GM21717 (cell line): ENCODE measurements around the gene CCDC194.
"Not testable (repeated sequence)": the region's sequence is repeated elsewhere in the genome, so short reads cannot be mapped to it uniquely, and the experiment has no call there.

Experiments
- ATAC-seq: cut with Tn5 transposase; IDR thresholded peaks from one replicate; pipeline ENCODE4 v1.9.1; 2021; ENCODE audit warnings: mild to moderate bottlenecking, moderate library complexity; ENCODE audit not compliant: unreplicated experiment

The CCDC194 gene

GRCh38 chr19:17378271-17378670 lies 15.7 kb downstream of the CCDC194 start:
- ATAC-seq, result no peak

GRCh38 chr19:17376935-17377600 lies 16.9 kb downstream of the CCDC194 start, which contains the start of gene PLVAP:
Gene PLVAP (minus strand): TSS chr19:17377342. CDS start chr19:17377288, 54 bp downstream.
- no peak for ATAC-seq

GRCh38 chr19:17370026-17370587 lies 23.9 kb downstream of the CCDC194 start:
- ATAC-seq, result peak; percentile 71

GRCh38 chr19:17365361-17365760 lies 28.6 kb downstream of the CCDC194 start:
- ATAC-seq, result no peak

- not testable (repeated sequence) for ATAC-seq
Measured at GRCh38 chr19:17363852-17364605, 30.0 kb downstream of the CCDC194 start.

- ATAC-seq, result no peak
Measured at GRCh38 chr19:17359905-17360800, 33.8 kb downstream of the CCDC194 start.

GRCh38 chr19:17358395-17358794 lies 35.6 kb downstream of the CCDC194 start:
- ATAC-seq, result no peak

GRCh38 chr19:17357724-17358123 lies 36.3 kb downstream of the CCDC194 start:
- no peak for ATAC-seq

GRCh38 chr19:17357078-17357666 lies 36.8 kb downstream of the CCDC194 start:
- ATAC-seq, result no peak

- no peak for ATAC-seq
Measured at GRCh38 chr19:17353386-17353785, 40.6 kb downstream of the CCDC194 start.

GRCh38 chr19:17352608-17353280 lies 41.3 kb downstream of the CCDC194 start:
- ATAC-seq, result no peak

GRCh38 chr19:17351815-17352435 lies 42.1 kb downstream of the CCDC194 start:
- ATAC-seq, result no peak

GRCh38 chr19:17348700-17349099 lies 45.3 kb downstream of the CCDC194 start:
- no peak for ATAC-seq

- ATAC-seq, result no peak
Measured at GRCh38 chr19:17347877-17348276, 46.1 kb downstream of the CCDC194 start.

GRCh38 chr19:17347361-17347760 lies 46.6 kb downstream of the CCDC194 start:
- ATAC-seq, result no peak

- no peak for ATAC-seq
Measured at GRCh38 chr19:17346109-17346671, 47.8 kb downstream of the CCDC194 start.

GRCh38 chr19:17341845-17342244 lies 52.2 kb downstream of the CCDC194 start:
- no peak for ATAC-seq

- no peak for ATAC-seq
Measured at GRCh38 chr19:17341386-17341785, 52.6 kb downstream of the CCDC194 start.

GRCh38 chr19:17340871-17341357 lies 53.1 kb downstream of the CCDC194 start:
- ATAC-seq, result no peak
